Colonic mucosa (tissue), 4 donors: ENCODE data around the gene CAPNS1. TPM values are rescaled to one million over a fixed set of nuclear protein-coding genes. Genes with fewer than 3 reads are reported as not detected.

Experiments
- DNase-seq: peaks from one replicate; pipeline ENCODE4 v3.0.0-alpha.2; 2020
- H3K27ac ChIP-seq: fragments of 200-600 bp; one replicate; pipeline ENCODE4 v1.8.0; 2021
- H3K27me3 ChIP-seq: fragments of 200-600 bp; one replicate; pipeline ENCODE4 v1.8.0; 2021
- H3K36me3 ChIP-seq: fragments of 200-600 bp; one replicate; pipeline ENCODE4 v1.8.0; 2021
- H3K4me1 ChIP-seq: fragments of 200-600 bp; one replicate; pipeline ENCODE4 v1.8.0; 2021; ENCODE audit warnings: mild to moderate bottlenecking
- H3K4me3 ChIP-seq: fragments of 200-600 bp; one replicate; pipeline ENCODE4 v1.8.0; 2021
- H3K9ac ChIP-seq, 2 donors: one replicate each; pipeline ENCODE4 v1.7.0; 2013; ENCODE audit warnings: control low read depth in 2 of 2, low read depth in 2 of 2, low read length in 2 of 2
- H3K9me3 ChIP-seq: fragments of 200-600 bp; one replicate; pipeline ENCODE4 v1.8.0; 2021
- CTCF ChIP-seq: fragments of 200-600 bp; IDR thresholded peaks from one replicate; pipeline ENCODE4 v1.8.0; 2022; ENCODE audit warnings: antibody characterized with exemption, mild to moderate bottlenecking
- intact Hi-C: fragments of 100-400 bp; cut with DNase I; formaldehyde crosslinking; loops from one replicate; pipeline ENCODE4 v1.14.1; 2022
- total RNA-seq, 2 donors: library from RNA; stranded (reverse); fragmentation: NEBNext Ultra II Directional in 1 of 2; extraction: Animal tissue kit (Norgen Biotek cat#: 25700) in 1 of 2; gene quantifications; one replicate each; pipeline ENCODE4 v1.2.1, GENCODE V29; 2021
- donor health status: healthy.
- donor health status: DM: no; HTN: no; CAD: no.
- donor health status: DM: no; HTN: no; CAD: no.

Gene CAPNS1
- total RNA-seq, 2 donors from 2014 or later, result 677 to 794 TPM

GRCh38 chr19:36111200-36111539 is 28.7 kb upstream of the CAPNS1 start:
- Histone ChIP-seq H3K9me3 (no peaks in the 10 kb centered on the region), H3K9ac (peak overlapping the region in 1 of 2 donors; percentile 20), H3K27me3 (no peaks in the 10 kb centered on the region), H3K4me1 (peaks cover 12% of the 10 kb centered on the region), H3K4me3 (no peak overlapping the region), H3K27ac (no peak overlapping the region), H3K36me3 (no peaks in the 10 kb centered on the region)
- DNase-seq, result no peak
- TF ChIP-seq CTCF, result no peak
- intact Hi-C loops, result loop anchor here (10.0 kb wide), 2 partner anchors 56 to 96 kb away; partner anchors contain the start of genes ALKBH6, THAP8 and WDR62

GRCh38 chr19:36112678-36113077 is 27.2 kb upstream of the CAPNS1 start:
- TF ChIP-seq CTCF, result no peak

GRCh38 chr19:36113425-36113824 is 26.4 kb upstream of the CAPNS1 start:
- DNase-seq, result no peak
- intact Hi-C loops, result loop anchor here (10.0 kb wide), 2 partner anchors 59 to 99 kb away; partner anchors contain the start of genes ALKBH6, THAP8 and WDR62
- TF ChIP-seq CTCF, result no peak
- Histone ChIP-seq H3K27ac (no peak overlapping the region), H3K36me3 (no peaks in the 10 kb centered on the region), H3K9ac (peak overlapping the region in 1 of 2 donors; percentile 86), H3K9me3 (no peaks in the 10 kb centered on the region), H3K27me3 (no peaks in the 10 kb centered on the region), H3K4me3 (peak overlapping the region; percentile 75), H3K4me1 (peaks cover 13% of the 10 kb centered on the region)

More at GRCh38 chr19:36112678-36113077, 27.2 kb upstream of the CAPNS1 start:
- DNase-seq, result no peak
- H3K9me3 ChIP-seq, result no peaks in the 10 kb centered on the region
- H3K36me3 ChIP-seq, result no peaks in the 10 kb centered on the region
- H3K9ac ChIP-seq, result no peak overlapping the region
- intact Hi-C loops, result loop anchor here (10.0 kb wide), 2 partner anchors 58 to 98 kb away; partner anchors contain the start of genes ALKBH6, THAP8 and WDR62
- no peak overlapping the region for H3K27ac ChIP-seq
- H3K4me1 ChIP-seq, result peaks cover 13% of the 10 kb centered on the region
- no peak overlapping the region for H3K4me3 ChIP-seq
- no peaks in the 10 kb centered on the region for H3K27me3 ChIP-seq

- no peak for TF ChIP-seq CTCF
- Histone ChIP-seq H3K27me3 (no peaks in the 10 kb centered on the region), H3K9me3 (no peaks in the 10 kb centered on the region), H3K4me3 (peak overlapping the region; percentile 75), H3K27ac (peak overlapping the region; percentile 68), H3K4me1 (peaks cover 13% of the 10 kb centered on the region), H3K9ac (peak overlapping the region; percentile 86 to 98), H3K36me3 (no peaks in the 10 kb centered on the region)
- DNase-seq, result no peak
- intact Hi-C loops, result loop anchor here (10.0 kb wide), 2 partner anchors 59 to 99 kb away; partner anchors contain the start of genes ALKBH6, THAP8 and WDR62
Observed at GRCh38 chr19:36113894-36114720, 25.8 kb upstream of the CAPNS1 start.

- peak within 1 kb of the TSS; percentile 75 for H3K4me3 ChIP-seq
- TF ChIP-seq CTCF, result no peak
- H3K36me3 ChIP-seq, result no peaks in the 10 kb centered on the region
- H3K27me3 ChIP-seq, result no peaks in the 10 kb centered on the region
- H3K27ac ChIP-seq, result peak within 1 kb of the TSS; percentile 68
- H3K9me3 ChIP-seq, result no peaks in the 10 kb centered on the region
- peak within 1 kb of the TSS; percentile 86 to 98 for H3K9ac ChIP-seq
- DNase-seq, result peak; percentile 99
- peaks cover 13% of the 10 kb centered on the region for H3K4me1 ChIP-seq
- intact Hi-C loops, result loop anchor here (10.0 kb wide), 2 partner anchors 60 to 100 kb away; partner anchors contain the start of genes ALKBH6, THAP8 and WDR62
Observed at GRCh38 chr19:36114721-36115452, 25.0 kb upstream of the CAPNS1 start, which contains the start of gene POLR2I. POLR2I (minus strand) TSS chr19:36114875; CDS start chr19:36114856, 19 bp downstream.
